A549 (cell line): ENCODE data around the gene GORASP2. TPM values are rescaled to one million over a fixed set of nuclear protein-coding genes. Genes with fewer than 3 reads are reported as not detected.

Experiments
- ATAC-seq, 2 experiments: fragments of 200-7000 bp in 1 of 2; fragments of >200 bp in 1 of 2; cut with Nextera tagmentation in 1 of 2; cut with Tn5 transposase in 1 of 2; 3 replicates each; pipeline versions ENCODE4 v1.8.0 to v1.9.1; 2018 to 2020; ENCODE audit warnings: mild to moderate bottlenecking in 1 of 2, moderate library complexity in 1 of 2
- CTCF ChIA-PET: fragments of 300-600 bp; sonication (Branson Sonifier 250); formaldehyde crosslinking; extraction: SDS; loops from one replicate; lab custom pipeline; 2021; ENCODE audit warnings: antibody characterized with exemption, inconsistent platforms; lab: Yijun Ruan, JAX
- POLR2A ChIA-PET: fragments of 350-600 bp; formaldehyde crosslinking; extraction: SDS; loops from one replicate; lab custom pipeline; 2021; ENCODE audit warnings: antibody characterized with exemption, inconsistent platforms; lab: Yijun Ruan, JAX
- DNase-seq, 2 experiments: peaks; one replicate each; pipeline versions ENCODE4 v3.0.0 to v3.0.0-alpha.2; 2011 to 2016; ENCODE audit warnings: low read depth in 1 of 2, low spot score in 1 of 2
- FAIRE-seq: peaks from 2 replicates; lab custom pipeline; 2011; peaks lifted over from hg19 to GRCh38; lab: Jason Lieb, UNC
- H3K27ac ChIP-seq, 2 experiments: fragments of >200 bp; sonication (Bioruptor Twin); formaldehyde crosslinking; 3 replicates each; pipeline ENCODE4 v1.5.1; 2016 to 2017
- H3K4me1 ChIP-seq: fragments of >200 bp; sonication (Bioruptor Twin); formaldehyde crosslinking; 3 replicates; pipeline ENCODE4 v1.6.1; 2016
- H3K4me2 ChIP-seq: fragments of >200 bp; sonication (Bioruptor Twin); formaldehyde crosslinking; 3 replicates; pipeline ENCODE4 v1.6.1; 2016
- H3K4me3 ChIP-seq: fragments of >200 bp; sonication (Bioruptor Twin); formaldehyde crosslinking; 3 replicates; pipeline ENCODE4 v1.5.1; 2016
- H3K9me3 ChIP-seq: fragments of >200 bp; sonication (Bioruptor Twin); formaldehyde crosslinking; 3 replicates; pipeline ENCODE4 v1.6.1; 2016
- BHLHE40 ChIP-seq: IDR thresholded peaks from 2 replicates; pipeline ENCODE4 v1.6.1; 2012; ENCODE audit warnings: low read depth, low read length, inconsistent platforms
- CBX2 ChIP-seq: fragments of 200-600 bp; sonication (generic); IDR thresholded peaks from 2 replicates; pipeline ENCODE4 v1.6.1; 2016; ENCODE audit warnings: low read depth, mild to moderate bottlenecking, borderline replicate concordance
- CBX8 ChIP-seq: fragments of 200-600 bp; sonication (generic); IDR thresholded peaks from 2 replicates; pipeline ENCODE4 v1.6.1; 2016
- CEBPB ChIP-seq, 2 experiments: fragments of >200 bp in 1 of 2; sonication (Bioruptor Twin) in 1 of 2; formaldehyde crosslinking in 1 of 2; IDR thresholded peaks; 2 replicates each; pipeline ENCODE4 v1.6.1; 2012 to 2016
- CHD2 ChIP-seq: fragments of 150-350 bp; IDR thresholded peaks from 2 replicates; pipeline ENCODE4 v1.6.1; 2014; ENCODE audit warnings: low read length; ENCODE audit not compliant: partially characterized antibody
- CHD4 ChIP-seq: fragments of 200-600 bp; sonication (generic); IDR thresholded peaks from 2 replicates; pipeline ENCODE4 v1.6.1; 2016; ENCODE audit warnings: antibody characterized with exemption, mild to moderate bottlenecking, borderline replicate concordance
- EHF ChIP-seq: fragments of 250-450 bp; sonication (Bioruptor Pico); IDR thresholded peaks from 2 replicates; pipeline ENCODE4 v1.5.0; 2020; ENCODE audit warnings: mild to moderate bottlenecking
- EHMT2 ChIP-seq: fragments of 200-600 bp; sonication (generic); IDR thresholded peaks from 2 replicates; pipeline ENCODE4 v1.6.1; 2016; ENCODE audit warnings: antibody characterized with exemption, low read depth, mild to moderate bottlenecking, moderate library complexity
- EP300 ChIP-seq, 2 experiments: fragments of >200 bp; sonication (Bioruptor Twin); formaldehyde crosslinking; IDR thresholded peaks; 2 replicates in 1 of 2; 3 replicates in 1 of 2; pipeline ENCODE4 v1.6.1; 2016 to 2017
- FOSL2 ChIP-seq, 2 experiments: fragments of 450-650 bp in 1 of 2; fragments of >200 bp in 1 of 2; sonication (Bioruptor Twin) in 1 of 2; formaldehyde crosslinking; IDR thresholded peaks; 2 replicates each; pipeline versions ENCODE4 v1.5.0 to v1.6.1; 2016 to 2020; ENCODE audit warnings: mild to moderate bottlenecking in 1 of 2, moderate library complexity in 1 of 2
- FOXS1 ChIP-seq: fragments of 250-450 bp; sonication (Bioruptor Pico); IDR thresholded peaks from 2 replicates; pipeline ENCODE4 v1.5.0; 2020; ENCODE audit warnings: mild to moderate bottlenecking, moderate library complexity
- GATA3 ChIP-seq: IDR thresholded peaks from 2 replicates; pipeline ENCODE4 v1.6.1; 2012; ENCODE audit warnings: borderline replicate concordance
- HDAC2 ChIP-seq: fragments of 200-600 bp; sonication (generic); IDR thresholded peaks from 2 replicates; pipeline ENCODE4 v1.6.1; 2016
- HOXA7 ChIP-seq: fragments of 250-450 bp; sonication (Bioruptor Pico); IDR thresholded peaks from 2 replicates; pipeline ENCODE4 v1.5.0; 2020; ENCODE audit warnings: mild to moderate bottlenecking, moderate library complexity
- HOXB13 ChIP-seq: fragments of 250-450 bp; sonication (Bioruptor Pico); IDR thresholded peaks from 2 replicates; pipeline ENCODE4 v1.5.0; 2020; ENCODE audit warnings: low read depth, mild to moderate bottlenecking, moderate library complexity
- JUNB ChIP-seq: fragments of >200 bp; sonication (Bioruptor Twin); formaldehyde crosslinking; IDR thresholded peaks from 2 replicates; pipeline ENCODE4 v1.6.1; 2016
- KDM1A ChIP-seq: fragments of 200-600 bp; sonication (generic); IDR thresholded peaks from 2 replicates; pipeline ENCODE4 v1.6.1; 2016; ENCODE audit warnings: low read depth, mild to moderate bottlenecking
- KDM5A ChIP-seq: fragments of 200-600 bp; sonication (generic); IDR thresholded peaks from 2 replicates; pipeline ENCODE4 v1.6.1; 2016; ENCODE audit warnings: antibody characterized with exemption, mild to moderate bottlenecking
- MAFK ChIP-seq: fragments of 450-650 bp; IDR thresholded peaks from 2 replicates; pipeline ENCODE4 v1.6.1; 2014; ENCODE audit not compliant: partially characterized antibody
- MAZ ChIP-seq: fragments of 150-350 bp; IDR thresholded peaks from 2 replicates; pipeline ENCODE4 v1.6.1; 2014; ENCODE audit warnings: antibody characterized with exemption, low read depth, low read length, borderline replicate concordance
- MYC ChIP-seq: IDR thresholded peaks from 2 replicates; pipeline ENCODE4 v1.6.1; 2012; ENCODE audit warnings: mild to moderate bottlenecking, inconsistent platforms, low read length, improper control_type of control experiment, borderline replicate concordance
- NFE2L2 ChIP-seq: fragments of 150-350 bp; conservative IDR thresholded peaks from 2 replicates; pipeline ENCODE4 v1.6.1; 2014; ENCODE audit warnings: low read length
- NPAS2 ChIP-seq: fragments of 250-450 bp; sonication (Bioruptor Pico); IDR thresholded peaks from 2 replicates; pipeline ENCODE4 v1.8.0; 2022; ENCODE audit warnings: mild to moderate bottlenecking, moderate library complexity, borderline replicate concordance
- NR3C1 ChIP-seq: fragments of >200 bp; sonication (Bioruptor Twin); formaldehyde crosslinking; IDR thresholded peaks from 3 replicates; pipeline ENCODE4 v1.6.1; 2017
- POLR2A ChIP-seq: IDR thresholded peaks from 2 replicates; pipeline ENCODE4 v1.6.1; 2012; ENCODE audit warnings: mild to moderate bottlenecking, low read length
- POLR2AphosphoS2 ChIP-seq: conservative IDR thresholded peaks from 2 replicates; pipeline ENCODE4 v1.6.1; 2012; ENCODE audit warnings: low read length, improper control_type of control experiment, inconsistent platforms
- RAD21 ChIP-seq, 2 experiments: fragments of >200 bp in 1 of 2; sonication (Bioruptor Twin) in 1 of 2; formaldehyde crosslinking in 1 of 2; IDR thresholded peaks in 1 of 2; conservative IDR thresholded peaks in 1 of 2; 2 replicates in 1 of 2; 3 replicates in 1 of 2; pipeline ENCODE4 v1.6.1; 2012 to 2018; ENCODE audit warnings: inconsistent platforms in 1 of 2
- RARB ChIP-seq: fragments of 250-450 bp; sonication (Bioruptor Pico); IDR thresholded peaks from 2 replicates; pipeline ENCODE4 v1.8.0; 2021; ENCODE audit warnings: mild to moderate bottlenecking, moderate library complexity
- RCOR1 ChIP-seq: fragments of 150-350 bp; IDR thresholded peaks from 2 replicates; pipeline ENCODE4 v1.6.1; 2014; ENCODE audit warnings: antibody characterized with exemption, low read length, low read depth
- RFX5 ChIP-seq: fragments of 450-650 bp; IDR thresholded peaks from 2 replicates; pipeline ENCODE4 v1.7.1; 2014; ENCODE audit warnings: antibody characterized with exemption, mild to moderate bottlenecking, moderate library complexity
- RNF2 ChIP-seq: fragments of 200-600 bp; sonication (generic); IDR thresholded peaks from 2 replicates; pipeline ENCODE4 v1.6.1; 2016; ENCODE audit warnings: low read depth, mild to moderate bottlenecking, antibody characterized with exemption, moderate library complexity, borderline replicate concordance
- TFCP2L1 ChIP-seq: fragments of 250-450 bp; sonication (Bioruptor Pico); IDR thresholded peaks from 2 replicates; pipeline ENCODE4 v1.5.0; 2021; ENCODE audit warnings: mild to moderate bottlenecking
- TP53 ChIP-seq: fragments of 250-450 bp; sonication (Bioruptor Pico); IDR thresholded peaks from 2 replicates; pipeline ENCODE4 v1.5.0; 2021; ENCODE audit warnings: mild to moderate bottlenecking, moderate library complexity
- ZC3H11A ChIP-seq: fragments of 450-650 bp; IDR thresholded peaks from 2 replicates; pipeline ENCODE4 v1.6.1; 2014; ENCODE audit warnings: antibody characterized with exemption, mild to moderate bottlenecking
- ZFP36 ChIP-seq: fragments of 450-650 bp; IDR thresholded peaks from 2 replicates; pipeline ENCODE4 v1.6.1; 2014; ENCODE audit warnings: borderline replicate concordance; ENCODE audit not compliant: partially characterized antibody
- WGBS: methylation state at CpG from one replicate; pipeline ENCODE4 v1.1.6; 2017; ENCODE audit errors: missing lambda C conversion rate; 5-methylcytosine and 5-hydroxymethylcytosine counted together
- polyA minus RNA-seq: library from RNA; depleted of rRNA, polyadenylated mRNA; stranded (reverse); fragments of >200 nt; gene quantifications from 2 replicates; pipeline ENCODE4 v1.2.3, GENCODE V29; 2011; rRNA and poly(A)+ RNA removed
- polyA plus RNA-seq, 4 experiments: library from polyadenylated mRNA; depleted of rRNA in 3 of 4; stranded (reverse); fragments of >200 nt; fragmentation: RNase III in 1 of 4; extraction: RNeasy Plus Mini Kit Qiagen cat#74134 plus additional on column Dnase treatment in 1 of 4; gene quantifications; 2 replicates in 3 of 4; 3 replicates in 1 of 4; pipeline ENCODE4 v1.2.3, GENCODE V29; 2011 to 2017
- TF ChIP-seq, protein P1 (sequence below): fragments of >200 bp; sonication (Bioruptor Twin); formaldehyde crosslinking; IDR thresholded peaks from 3 replicates; pipeline ENCODE4 v1.6.1; 2016
- TF ChIP-seq, protein P2 (sequence below): fragments of >200 bp; sonication (Bioruptor Twin); formaldehyde crosslinking; IDR thresholded peaks from 2 replicates; pipeline ENCODE4 v1.6.1; 2016
- TF ChIP-seq, protein P3 (sequence below): IDR thresholded peaks from 2 replicates; pipeline ENCODE4 v1.6.1; 2012; ENCODE audit warnings: low read depth, borderline replicate concordance

GORASP2 gene
- polyA plus RNA-seq (2011; rRNA removed) (137 and 179 TPM in 2 replicates), polyA plus RNA-seq (2017; fragmentation: RNase III; extraction: RNeasy Plus Mini Kit Qiagen cat#74134 plus additional on column Dnase treatment) (90.1 to 91.7 TPM (median 90.5 TPM) in 3 replicates), polyA minus RNA-seq (98.7 and 108 TPM in 2 replicates)
- 98.1 and 112 TPM in 2 replicates for polyA plus RNA-seq (2012; cell fraction: cytosol; rRNA removed)
- 85.7 and 89.3 TPM in 2 replicates for polyA plus RNA-seq (2012; cell fraction: nucleus; rRNA removed)

DNA sequence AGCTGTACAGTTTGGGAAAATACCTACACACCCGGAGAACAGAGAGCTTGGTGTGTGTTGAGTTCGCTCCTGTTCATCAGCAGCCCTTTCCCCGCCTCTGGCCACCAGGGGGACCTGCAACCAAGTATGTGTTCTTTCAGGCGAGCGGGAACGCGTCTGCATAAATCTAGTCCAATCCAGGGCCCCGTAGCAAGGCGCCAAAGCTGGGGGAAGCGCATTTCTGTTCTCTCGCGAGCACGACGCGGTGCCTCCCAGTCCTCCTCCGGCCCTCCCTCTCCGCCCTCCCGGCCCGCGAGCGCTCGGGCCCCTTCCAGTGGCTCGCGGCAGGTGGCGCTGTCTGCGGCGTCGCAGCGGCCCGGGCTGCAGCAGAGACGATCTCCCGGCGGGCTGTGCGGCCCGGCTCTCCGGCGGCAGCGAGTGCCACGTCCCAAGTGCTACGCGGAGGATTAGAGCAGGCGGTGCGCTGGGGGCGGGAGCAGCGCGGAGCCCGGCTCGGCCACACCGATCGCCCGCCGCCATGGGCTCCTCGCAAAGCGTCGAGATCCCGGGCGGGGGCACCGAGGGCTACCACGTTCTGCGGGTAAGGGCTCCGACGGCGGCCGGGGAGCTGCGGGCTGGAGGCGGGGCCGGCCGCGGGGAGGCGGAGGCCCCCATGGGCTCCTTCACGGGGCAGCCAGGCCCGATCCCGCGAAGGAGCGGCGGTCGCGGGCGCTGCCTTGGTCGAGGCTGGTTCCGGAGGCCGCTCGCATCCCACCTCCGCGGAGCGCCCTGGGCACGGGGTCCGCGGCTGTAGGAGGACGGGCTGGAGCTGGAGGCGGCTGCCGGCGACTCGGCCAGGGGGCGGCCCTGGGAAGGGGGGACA, at the start of gene GORASP2:
Gene GORASP2, plus strand, starts transcription at position 430 of the 862 bp plus-strand sequence. Its CDS starts 88 bp downstream, at position 518.
- peak within 1 kb of the TSS; percentile 90 for H3K4me2 ChIP-seq
- FAIRE-seq (no peak), ATAC-seq (peak; percentile 93 to 97), DNase-seq (peak; percentile 98 to 100)
- peaks cover 2% of the 10 kb centered on the region; the same call in 1 of the 3 replicates for H3K9me3 ChIP-seq
- CTCF ChIA-PET, result interaction anchor here (0.6 to 2.7 kb wide), 43 partner anchors 9 to 1264 kb away, joined by 3 to 29 read pairs (median 4); partner anchors contain the start of genes CYBRD1, DCAF17 and METTL8
- POLR2A ChIA-PET, result interaction anchor here (0.8 to 1.4 kb wide), 8 partner anchors 14 to 505 kb away, joined by 3 to 8 read pairs (median 4); partner anchors contain the start of genes DCAF17, METTL8 and TLK1
- 7% methylated on average over 6 of the region's 95 CpGs for WGBS
- peak within 1 kb of the TSS; percentile 85 for H3K4me3 ChIP-seq
- H3K4me1 ChIP-seq, result peaks cover 15% of the 10 kb centered on the region
- peak within 1 kb of the TSS; percentile 88 to 96 for H3K27ac ChIP-seq
- TF ChIP-seq RAD21 (conservative IDR thresholded peaks at IDR 0.05 in 1 of 2, IDR thresholded peaks at IDR 0.05 in 1 of 2) (peak; percentile 53 to 58), CBX2 (no peak), HOXA7 (CRISPR knock-in tag) (no peak), CHD4 (no peak), CBX8 (no peak), GATA3 (peak; percentile 52; the same call in 1 of the 2 replicates), HDAC2 (no peak), NPAS2 (CRISPR knock-in tag) (no peak), EHMT2 (no peak), JUNB (no peak), POLR2A (peak; percentile 77), BHLHE40 (no peak), EHF (CRISPR knock-in tag) (no peak), MYC (peak; percentile 50; the same call in 1 of the 2 replicates), EP300 (IDR thresholded peaks at IDR 0.05) (no peak; a peak in 1 of 5 replicates), ZC3H11A (no peak), RNF2 (no peak), NR3C1 (no peak), POLR2AphosphoS2 (no peak), ZFP36 (no peak), MAFK (no peak), TP53 (CRISPR knock-in tag) (no peak), RARB (no peak), MAZ (peak; percentile 66), HOXB13 (CRISPR knock-in tag) (0 out of 2 replicates have a peak, but pooled peaks have one; percentile 32), TFCP2L1 (no peak), RFX5 (peak; percentile 55), CHD2 (peak; percentile 86), KDM5A (no peak), RCOR1 (no peak), FOXS1 (CRISPR knock-in tag) (no peak), NFE2L2 (no peak), KDM1A (no peak), FOSL2 (IDR thresholded peaks at IDR 0.05) (no peak), FOSL2 (CRISPR knock-in tag; IDR thresholded peaks at IDR 0.05) (no peak; the same call in 1 of the 2 replicates), CEBPB (IDR thresholded peaks at IDR 0.05) (peak in 1 of 2 experiments; percentile 24; a peak in 1 of 4 replicates)
- TF ChIP-seq, protein P1, sequence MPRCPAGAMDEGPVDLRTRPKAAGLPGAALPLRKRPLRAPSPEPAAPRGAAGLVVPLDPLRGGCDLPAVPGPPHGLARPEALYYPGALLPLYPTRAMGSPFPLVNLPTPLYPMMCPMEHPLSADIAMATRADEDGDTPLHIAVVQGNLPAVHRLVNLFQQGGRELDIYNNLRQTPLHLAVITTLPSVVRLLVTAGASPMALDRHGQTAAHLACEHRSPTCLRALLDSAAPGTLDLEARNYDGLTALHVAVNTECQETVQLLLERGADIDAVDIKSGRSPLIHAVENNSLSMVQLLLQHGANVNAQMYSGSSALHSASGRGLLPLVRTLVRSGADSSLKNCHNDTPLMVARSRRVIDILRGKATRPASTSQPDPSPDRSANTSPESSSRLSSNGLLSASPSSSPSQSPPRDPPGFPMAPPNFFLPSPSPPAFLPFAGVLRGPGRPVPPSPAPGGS, result peak; percentile 85; the same call in 2 of the 3 replicates
- TF ChIP-seq, protein P2, sequence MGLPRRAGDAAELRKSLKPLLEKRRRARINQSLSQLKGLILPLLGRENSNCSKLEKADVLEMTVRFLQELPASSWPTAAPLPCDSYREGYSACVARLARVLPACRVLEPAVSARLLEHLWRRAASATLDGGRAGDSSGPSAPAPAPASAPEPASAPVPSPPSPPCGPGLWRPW, result no peak
- TF ChIP-seq, protein P3, sequence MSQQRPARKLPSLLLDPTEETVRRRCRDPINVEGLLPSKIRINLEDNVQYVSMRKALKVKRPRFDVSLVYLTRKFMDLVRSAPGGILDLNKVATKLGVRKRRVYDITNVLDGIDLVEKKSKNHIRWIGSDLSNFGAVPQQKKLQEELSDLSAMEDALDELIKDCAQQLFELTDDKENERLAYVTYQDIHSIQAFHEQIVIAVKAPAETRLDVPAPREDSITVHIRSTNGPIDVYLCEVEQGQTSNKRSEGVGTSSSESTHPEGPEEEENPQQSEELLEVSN, result peak; percentile 97
